BJ (cell line): Measurements from ENCODE around the gene LYRM4. TPM values are rescaled to one million over a fixed set of nuclear protein-coding genes. Genes with fewer than 3 reads are reported as not detected.

Source experiments
- CTCF ChIA-PET: fragments of 350-600 bp; formaldehyde crosslinking; extraction: SDS; loops from one replicate; lab custom pipeline; 2021; ENCODE audit warnings: antibody characterized with exemption, inconsistent platforms; lab: Yijun Ruan, JAX
- POLR2A ChIA-PET: fragments of 300-600 bp; sonication (Branson Sonifier 250); formaldehyde crosslinking; extraction: SDS; loops from one replicate; lab custom pipeline; 2021; ENCODE audit warnings: antibody characterized with exemption; lab: Charles Lee
- DNase-seq: peaks from one replicate; pipeline ENCODE4 v3.0.0-alpha.2; 2011; ENCODE audit warnings: low read depth
- H3K27me3 ChIP-seq: 2 replicates; pipeline ENCODE4 v1.6.0; 2011; ENCODE audit warnings: low read length; ENCODE audit not compliant: control insufficient read depth, insufficient read depth
- H3K36me3 ChIP-seq: 2 replicates; pipeline ENCODE4 v1.5.1; 2011; ENCODE audit warnings: low read length; ENCODE audit not compliant: control insufficient read depth, insufficient read depth
- H3K4me3 ChIP-seq: 2 replicates; pipeline ENCODE4 v1.5.1; 2011; ENCODE audit warnings: low read depth, mild to moderate bottlenecking, control low read depth, low read length
- polyA plus RNA-seq: library from polyadenylated mRNA; depleted of rRNA; stranded (reverse); fragments of >200 nt; gene quantifications from 2 replicates; pipeline ENCODE4 v1.2.3, GENCODE V29; 2011
- TF ChIP-seq, protein P1 (sequence below): IDR thresholded peaks from 2 replicates; pipeline ENCODE4 v1.5.1; 2011; ENCODE audit warnings: low read depth, mild to moderate bottlenecking, control low read depth, inconsistent platforms, low read length, moderate library complexity; ENCODE audit not compliant: insufficient read depth

The LYRM4 gene
- polyA plus RNA-seq, 1 experiment: 29.0 TPM

DNA sequence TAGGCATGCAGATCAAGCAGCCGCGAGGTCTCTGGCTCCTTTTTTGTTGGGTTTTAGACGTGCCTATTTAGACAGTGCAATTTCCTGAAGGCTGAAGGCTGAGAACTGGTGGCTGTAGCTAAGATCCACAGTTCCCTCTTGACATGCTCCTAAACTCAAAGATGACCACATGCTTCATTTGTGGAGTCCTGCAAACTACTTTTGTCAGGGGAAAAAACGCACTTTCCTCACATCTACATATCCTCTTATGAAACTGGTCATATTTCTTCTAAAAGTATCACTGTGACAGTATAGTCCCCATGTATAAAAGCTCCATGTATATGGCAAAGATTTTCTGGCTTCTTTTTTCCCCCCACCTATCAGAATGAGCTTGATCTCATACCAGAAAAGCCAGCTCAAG is 30.7 kb downstream of the LYRM4 start:
- Histone ChIP-seq H3K36me3 (no peaks in the 10 kb centered on the region; the same call in 1 of the 2 replicates), H3K27me3 (no peaks in the 10 kb centered on the region), H3K4me3 (no peak overlapping the region)
- ChIA-PET CTCF (interaction anchor here (1.3 kb wide), 1 partner anchor 87 kb away, joined by 3 read pairs; no protein-coding TSS in a partner anchor), POLR2A (no interaction called here)
- DNase-seq: no peak
- TF ChIP-seq, protein P1, sequence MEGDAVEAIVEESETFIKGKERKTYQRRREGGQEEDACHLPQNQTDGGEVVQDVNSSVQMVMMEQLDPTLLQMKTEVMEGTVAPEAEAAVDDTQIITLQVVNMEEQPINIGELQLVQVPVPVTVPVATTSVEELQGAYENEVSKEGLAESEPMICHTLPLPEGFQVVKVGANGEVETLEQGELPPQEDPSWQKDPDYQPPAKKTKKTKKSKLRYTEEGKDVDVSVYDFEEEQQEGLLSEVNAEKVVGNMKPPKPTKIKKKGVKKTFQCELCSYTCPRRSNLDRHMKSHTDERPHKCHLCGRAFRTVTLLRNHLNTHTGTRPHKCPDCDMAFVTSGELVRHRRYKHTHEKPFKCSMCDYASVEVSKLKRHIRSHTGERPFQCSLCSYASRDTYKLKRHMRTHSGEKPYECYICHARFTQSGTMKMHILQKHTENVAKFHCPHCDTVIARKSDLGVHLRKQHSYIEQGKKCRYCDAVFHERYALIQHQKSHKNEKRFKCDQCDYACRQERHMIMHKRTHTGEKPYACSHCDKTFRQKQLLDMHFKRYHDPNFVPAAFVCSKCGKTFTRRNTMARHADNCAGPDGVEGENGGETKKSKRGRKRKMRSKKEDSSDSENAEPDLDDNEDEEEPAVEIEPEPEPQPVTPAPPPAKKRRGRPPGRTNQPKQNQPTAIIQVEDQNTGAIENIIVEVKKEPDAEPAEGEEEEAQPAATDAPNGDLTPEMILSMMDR: no peak

DNA sequence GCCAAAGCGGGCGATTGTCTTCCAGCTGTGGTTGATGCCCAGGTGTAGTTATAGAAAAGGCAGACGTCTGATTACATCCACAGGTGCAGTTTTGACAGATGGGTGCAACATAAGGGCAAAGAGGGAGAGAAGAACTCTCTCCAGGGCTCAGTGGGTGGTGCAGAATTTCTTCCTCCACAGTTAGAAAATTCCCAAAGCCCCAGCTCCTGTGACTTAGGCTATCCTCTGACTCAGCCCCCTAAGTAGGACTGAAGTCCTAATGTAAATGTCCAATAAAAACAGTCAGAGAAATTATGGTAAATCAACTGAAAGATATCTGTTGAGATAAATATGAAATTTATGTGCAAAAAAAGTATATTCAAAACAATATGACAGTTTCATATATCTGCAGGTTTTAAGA is 31.4 kb downstream of the LYRM4 start:
- no peak for DNase-seq
- TF ChIP-seq, protein P1: no peak
- POLR2A ChIA-PET: interaction anchor here (0.6 kb wide), 1 partner anchor 232 kb away, joined by 11 read pairs; no protein-coding TSS in a partner anchor
- no peak overlapping the region for H3K4me3 ChIP-seq
- H3K36me3 ChIP-seq: no peaks in the 10 kb centered on the region
- H3K27me3 ChIP-seq: no peaks in the 10 kb centered on the region
- CTCF ChIA-PET: interaction anchor here (1.0 to 1.3 kb wide), 2 partner anchors 15 to 86 kb away, joined by 3 read pairs; no protein-coding TSS in a partner anchor

DNA sequence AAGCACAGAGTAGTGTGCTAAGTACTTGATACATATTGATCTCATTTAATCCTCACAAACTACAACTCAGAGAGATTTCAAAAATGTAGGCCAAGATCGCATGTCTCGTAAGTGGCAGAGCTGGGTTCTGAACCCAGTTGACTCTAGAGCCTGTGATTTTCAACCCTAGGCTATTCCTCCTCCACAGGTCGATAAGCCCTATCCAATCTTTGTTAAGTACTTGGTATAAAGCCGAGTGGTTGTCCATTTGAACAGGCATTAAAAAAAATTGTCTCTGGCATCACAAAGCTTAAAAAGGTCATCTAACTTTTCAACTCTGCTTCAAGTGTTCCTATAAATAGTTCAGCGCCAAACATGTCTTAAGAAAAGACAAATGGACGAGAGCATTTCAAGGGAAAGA is 37.4 kb downstream of the LYRM4 start:
- TF ChIP-seq, protein P1: no peak
- CTCF ChIA-PET: interaction anchor here (3.1 kb wide), 1 partner anchor 9 kb away, joined by 14 read pairs; no protein-coding TSS in a partner anchor
- POLR2A ChIA-PET: no interaction called here
- no peaks in the 10 kb centered on the region for H3K36me3 ChIP-seq
- no peak for DNase-seq
- no peaks in the 10 kb centered on the region for H3K27me3 ChIP-seq
- H3K4me3 ChIP-seq: no peak overlapping the region

DNA sequence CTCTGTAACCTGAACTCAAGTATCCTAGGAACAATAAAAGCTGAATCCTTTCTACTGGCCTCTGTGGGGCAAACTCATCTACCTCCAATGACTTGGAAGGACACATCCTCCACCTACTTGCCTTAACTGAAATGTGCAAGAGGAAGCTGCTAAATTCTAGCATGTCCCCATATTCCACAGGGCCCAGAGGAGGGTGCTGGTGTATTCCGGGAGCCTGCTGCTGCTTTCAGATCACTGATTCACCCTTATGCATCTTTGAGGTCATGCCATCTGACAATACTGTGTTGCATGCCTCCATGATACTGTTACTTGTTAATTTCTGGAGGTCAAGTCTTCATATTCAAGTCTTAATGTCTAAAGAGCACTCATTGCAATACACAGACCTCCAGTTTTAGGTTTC is 40.3 kb downstream of the LYRM4 start:
- no peak for DNase-seq
- Histone ChIP-seq H3K27me3 (no peaks in the 10 kb centered on the region), H3K4me3 (no peak overlapping the region), H3K36me3 (no peaks in the 10 kb centered on the region)
- POLR2A ChIA-PET: no interaction called here
- TF ChIP-seq, protein P1: no peak
- CTCF ChIA-PET: no interaction called here

DNA sequence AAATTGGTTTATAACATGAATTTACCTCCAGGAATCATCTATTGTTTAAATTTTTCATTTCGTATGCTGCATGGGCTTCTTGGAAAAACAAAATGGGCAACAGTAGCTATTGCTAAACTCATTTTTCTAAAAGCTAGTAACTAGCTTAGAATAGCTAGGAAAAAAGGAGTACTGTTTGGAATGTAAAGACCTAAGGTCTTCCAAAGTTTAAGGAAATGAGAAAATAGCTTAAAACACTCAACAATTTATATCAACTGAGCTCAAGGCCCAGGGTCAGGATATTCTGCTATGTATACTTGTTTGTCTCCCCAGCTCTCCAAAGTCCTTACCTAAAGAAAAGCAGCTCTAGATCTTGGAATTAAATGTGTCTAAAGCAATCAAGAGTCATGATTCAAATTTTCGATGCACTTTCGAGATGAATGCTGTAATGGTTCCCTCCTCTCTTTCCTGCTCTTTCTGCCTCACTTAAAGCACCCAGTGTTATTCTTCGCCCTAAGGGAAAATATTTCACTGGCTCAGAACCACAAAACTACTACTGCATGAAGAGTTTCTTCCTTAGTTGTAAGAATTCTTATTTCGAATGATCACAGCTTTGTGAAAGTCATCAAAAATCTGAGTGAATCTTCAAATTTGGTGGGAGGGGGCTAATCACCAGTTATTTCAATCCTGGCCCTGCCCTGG is 41.6 kb downstream of the LYRM4 start:
- no peak overlapping the region for H3K4me3 ChIP-seq
- no peaks in the 10 kb centered on the region for H3K36me3 ChIP-seq
- CTCF ChIA-PET: interaction anchor here (1.3 kb wide), 1 partner anchor 76 kb away, joined by 3 read pairs; no protein-coding TSS in a partner anchor
- TF ChIP-seq, protein P1: no peak
- POLR2A ChIA-PET: no interaction called here
- H3K27me3 ChIP-seq: no peaks in the 10 kb centered on the region
- no peak for DNase-seq
